ENCODE data around the gene ALK. TPM values are rescaled to one million over a fixed set of nuclear protein-coding genes. Genes with fewer than 3 reads are reported as not detected.
A peak's percentile ranks its signal among the peaks of the same experiment; 100 is the strongest.

The ALK gene
- polyA plus RNA-seq, 3 donors, result not detected

DNA sequence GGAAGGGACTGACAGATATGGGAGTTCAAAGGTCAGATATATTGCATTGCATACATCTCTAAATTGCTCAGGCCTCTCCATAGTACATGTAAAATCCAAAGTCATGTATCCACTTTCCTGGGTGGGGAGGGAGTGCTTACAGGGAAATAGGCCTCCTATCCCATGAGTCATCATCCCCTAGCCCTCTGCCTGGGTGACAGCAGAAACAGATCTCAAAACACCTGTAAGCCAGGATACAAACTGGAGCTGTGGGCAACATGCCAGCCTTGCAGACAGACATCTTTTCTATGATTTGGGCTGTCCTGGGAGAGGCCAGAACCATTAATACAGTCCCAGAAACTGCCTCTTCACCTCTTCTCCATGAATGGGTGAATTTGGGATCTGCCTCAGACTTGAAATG, 4.8 kb downstream of the ALK start:
- H2AFZ ChIP-seq (ENCODE audit: insufficient read depth, low read depth, low read length, poor library complexity, severe bottlenecking), result no peak overlapping the region
- peaks cover 7% of the 10 kb centered on the region for H3K4me1 Mint-ChIP-seq
- no peaks in the 10 kb centered on the region for H3K36me3 ChIP-seq (replicated peaks in 1 of 2; ENCODE audit: control insufficient read depth in 1 of 2, insufficient read depth in 2 of 2, low read length in 2 of 2)
- H3K4me1 ChIP-seq (ENCODE audit: control insufficient read depth in 1 of 2, insufficient read depth in 2 of 2, low read length in 2 of 2), result peaks cover 5 to 7% of the 10 kb centered on the region in 2 donors
- H3K79me2 ChIP-seq (ENCODE audit: insufficient read depth, low read length), result no peaks in the 10 kb centered on the region
- H3K4me2 ChIP-seq (replicated peaks; ENCODE audit: extremely low read depth, low read length, poor library complexity, severe bottlenecking), result no peak overlapping the region
- intact Hi-C loops (cut with micrococcal nuclease), result no loop called here
- H3K36me3 Mint-ChIP-seq, result peaks cover 0 to 4% of the 10 kb centered on the region in 2 donors
- no peak overlapping the region for H3K4me3 Mint-ChIP-seq
- DNase-seq, result no peak
- peaks cover 22 to 46% (median 24%) of the 10 kb centered on the region in 3 donors for H3K27me3 Mint-ChIP-seq (ENCODE audit: low read depth in 3 of 3)
- TF ChIP-seq, protein P1, sequence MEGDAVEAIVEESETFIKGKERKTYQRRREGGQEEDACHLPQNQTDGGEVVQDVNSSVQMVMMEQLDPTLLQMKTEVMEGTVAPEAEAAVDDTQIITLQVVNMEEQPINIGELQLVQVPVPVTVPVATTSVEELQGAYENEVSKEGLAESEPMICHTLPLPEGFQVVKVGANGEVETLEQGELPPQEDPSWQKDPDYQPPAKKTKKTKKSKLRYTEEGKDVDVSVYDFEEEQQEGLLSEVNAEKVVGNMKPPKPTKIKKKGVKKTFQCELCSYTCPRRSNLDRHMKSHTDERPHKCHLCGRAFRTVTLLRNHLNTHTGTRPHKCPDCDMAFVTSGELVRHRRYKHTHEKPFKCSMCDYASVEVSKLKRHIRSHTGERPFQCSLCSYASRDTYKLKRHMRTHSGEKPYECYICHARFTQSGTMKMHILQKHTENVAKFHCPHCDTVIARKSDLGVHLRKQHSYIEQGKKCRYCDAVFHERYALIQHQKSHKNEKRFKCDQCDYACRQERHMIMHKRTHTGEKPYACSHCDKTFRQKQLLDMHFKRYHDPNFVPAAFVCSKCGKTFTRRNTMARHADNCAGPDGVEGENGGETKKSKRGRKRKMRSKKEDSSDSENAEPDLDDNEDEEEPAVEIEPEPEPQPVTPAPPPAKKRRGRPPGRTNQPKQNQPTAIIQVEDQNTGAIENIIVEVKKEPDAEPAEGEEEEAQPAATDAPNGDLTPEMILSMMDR (IDR thresholded peaks at IDR 0.05), result no peak
- no peak overlapping the region for H3K4me3 ChIP-seq (replicated peaks in 1 of 3; ENCODE audit: low read depth in 2 of 3, low read length in 3 of 3)
- H4K20me1 ChIP-seq (ENCODE audit: insufficient read depth, low read length), result no peaks in the 10 kb centered on the region
- peak overlapping the region in 1 of 7 donors; percentile 46 for H3K27ac Mint-ChIP-seq
- peaks cover 0 to 15% (median 8%) of the 10 kb centered on the region in 7 donors for H3K9me3 Mint-ChIP-seq
- H3K27me3 ChIP-seq (ENCODE audit: control insufficient read depth in 2 of 2, insufficient read depth in 2 of 2, low read length in 2 of 2), result peaks cover 25 to 30% of the 10 kb centered on the region in 2 donors
- peaks cover 5 to 12% of the 10 kb centered on the region in 2 donors for H3K9me3 ChIP-seq (replicated peaks in 1 of 2; ENCODE audit: control insufficient read depth in 1 of 2, insufficient read depth in 1 of 2, low read length in 2 of 2)
- no peak overlapping the region for H3K27ac ChIP-seq (ENCODE audit: low read depth in 1 of 2, low read length in 2 of 2)
- no peak overlapping the region for H3K9ac ChIP-seq (ENCODE audit: insufficient read depth, low read length, poor library complexity, severe bottlenecking)

DNA sequence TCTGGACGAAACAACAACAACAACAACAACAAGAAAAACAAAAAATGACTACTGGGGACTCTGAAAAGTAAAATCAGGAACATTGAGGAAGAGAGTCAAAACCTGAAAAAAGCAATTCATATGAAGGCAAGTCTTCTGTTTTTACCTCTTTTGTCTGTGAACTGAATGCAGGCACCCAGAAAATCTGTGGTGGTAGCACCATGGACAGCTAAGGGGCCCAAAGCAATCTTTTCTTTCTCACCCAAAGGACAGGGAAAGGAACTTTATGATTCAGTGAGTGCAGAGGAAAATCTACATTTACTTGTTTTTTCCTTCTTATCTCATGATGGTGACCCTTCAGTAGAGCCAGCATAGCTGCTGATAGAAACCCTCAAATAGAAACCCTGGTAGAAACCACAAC, 10.4 kb downstream of the ALK start:
- Histone ChIP-seq H3K4me1 (ENCODE audit: control insufficient read depth in 1 of 2, insufficient read depth in 2 of 2, low read length in 2 of 2) (no peaks in the 10 kb centered on the region), H3K79me2 (ENCODE audit: insufficient read depth, low read length) (no peaks in the 10 kb centered on the region), H3K27me3 (ENCODE audit: control insufficient read depth in 2 of 2, insufficient read depth in 2 of 2, low read length in 2 of 2) (peaks cover 0 to 2% of the 10 kb centered on the region in 2 donors), H3K9ac (ENCODE audit: insufficient read depth, low read length, poor library complexity, severe bottlenecking) (no peak overlapping the region), H2AFZ (ENCODE audit: insufficient read depth, low read depth, low read length, poor library complexity, severe bottlenecking) (no peak overlapping the region), H3K4me3 (replicated peaks in 1 of 3; ENCODE audit: low read depth in 2 of 3, low read length in 3 of 3) (no peak overlapping the region), H4K20me1 (ENCODE audit: insufficient read depth, low read length) (no peaks in the 10 kb centered on the region), H3K4me2 (replicated peaks; ENCODE audit: extremely low read depth, low read length, poor library complexity, severe bottlenecking) (no peak overlapping the region), H3K36me3 (replicated peaks in 1 of 2; ENCODE audit: control insufficient read depth in 1 of 2, insufficient read depth in 2 of 2, low read length in 2 of 2) (no peaks in the 10 kb centered on the region), H3K9me3 (replicated peaks in 1 of 2; ENCODE audit: control insufficient read depth in 1 of 2, insufficient read depth in 1 of 2, low read length in 2 of 2) (no peaks in the 10 kb centered on the region), H3K27ac (ENCODE audit: low read depth in 1 of 2, low read length in 2 of 2) (no peak overlapping the region)
- Mint-ChIP-seq H3K4me3 (no peak overlapping the region), H3K27me3 (ENCODE audit: low read depth in 3 of 3) (peaks cover 0 to 16% (median 2%) of the 10 kb centered on the region in 3 donors), H3K27ac (no peak overlapping the region), H3K4me1 (no peaks in the 10 kb centered on the region), H3K36me3 (no peaks in the 10 kb centered on the region), H3K9me3 (peaks cover 0 to 3% (median 1%) of the 10 kb centered on the region in 7 donors)
- TF ChIP-seq, protein P1 (IDR thresholded peaks at IDR 0.05), result no peak
- whole genome bisulfite sequencing (ENCODE audit: insufficient coverage), result no CpG with 5 or more reads among the region's 1 CpG
- intact Hi-C loops (cut with micrococcal nuclease), result no loop called here
- no peak for DNase-seq

All from CD14-positive monocyte (primary cell).